Type B pancreatic cell (in vitro differentiated cells): ENCODE results near the gene SMG6. TPM values are rescaled to one million over a fixed set of nuclear protein-coding genes. Genes with fewer than 3 reads are reported as not detected.
A peak's percentile ranks its signal among the peaks of the same experiment; 100 is the strongest.

Experiments
- DNase-seq: peaks from one replicate; pipeline ENCODE4 v3.0.0; 2021; ENCODE audit warnings: mixed read lengths; ENCODE audit not compliant: unreplicated experiment; ENCODE audit errors: extremely low spot score
- H3K27ac Mint-ChIP-seq: 2 replicates; pipeline ENCODE4 v1.8.0; 2021; ENCODE audit warnings: mild to moderate bottlenecking, mixed read lengths
- H3K27me3 Mint-ChIP-seq: 2 replicates; pipeline ENCODE4 v1.8.0; 2021; ENCODE audit warnings: mixed read lengths
- H3K36me3 Mint-ChIP-seq: 2 replicates; pipeline ENCODE4 v1.8.0; 2021; ENCODE audit warnings: mixed read lengths
- H3K4me1 Mint-ChIP-seq: one replicate; pipeline ENCODE4 v1.8.0; 2021; ENCODE audit warnings: mixed read lengths; ENCODE audit not compliant: unreplicated experiment
- H3K4me3 Mint-ChIP-seq: 2 replicates; pipeline ENCODE4 v1.8.0; 2021; ENCODE audit warnings: mild to moderate bottlenecking, mixed read lengths
- H3K9me3 Mint-ChIP-seq: 2 replicates; pipeline ENCODE4 v1.8.0; 2021; ENCODE audit warnings: mixed read lengths
- CTCF ChIP-seq: fragments of 200-600 bp; sonication (generic); conservative IDR thresholded peaks from 2 replicates; pipeline ENCODE4 v1.5.0; 2021; ENCODE audit warnings: antibody characterized with exemption, mild to moderate bottlenecking
- total RNA-seq: library from RNA; stranded (reverse); gene quantifications from 2 replicates; pipeline ENCODE4 v1.2.1, GENCODE V29; 2021; ENCODE audit warnings: low replicate concordance

The SMG6 gene
- total RNA-seq, 1 donor from 2014 or later = 39.0 TPM

- no peak overlapping the region for H3K27ac Mint-ChIP-seq
- peak; percentile 75 for TF ChIP-seq CTCF
- no peaks in the 10 kb centered on the region for H3K9me3 Mint-ChIP-seq
- peak overlapping the region; percentile 78 for H3K4me3 Mint-ChIP-seq
- no peak for DNase-seq
- H3K27me3 Mint-ChIP-seq = peaks cover 24% of the 10 kb centered on the region
- H3K36me3 Mint-ChIP-seq = peaks cover 12% of the 10 kb centered on the region
- H3K4me1 Mint-ChIP-seq = peaks cover 20% of the 10 kb centered on the region
Observed at GRCh38 chr17:2058586-2059546, 244.7 kb downstream of the SMG6 start.

- Mint-ChIP-seq H3K4me1 (peaks cover 17% of the 10 kb centered on the region), H3K27me3 (peaks cover 29% of the 10 kb centered on the region), H3K36me3 (peaks cover 11% of the 10 kb centered on the region), H3K4me3 (no peak overlapping the region), H3K27ac (no peak overlapping the region), H3K9me3 (no peaks in the 10 kb centered on the region)
- no peak for TF ChIP-seq CTCF
- DNase-seq = no peak
Observed at GRCh38 chr17:2057760-2058585, 245.6 kb downstream of the SMG6 start.

- Mint-ChIP-seq H3K36me3 (peaks cover 11% of the 10 kb centered on the region), H3K4me3 (no peak overlapping the region), H3K9me3 (no peaks in the 10 kb centered on the region), H3K27me3 (peaks cover 31% of the 10 kb centered on the region), H3K27ac (no peak overlapping the region), H3K4me1 (peaks cover 12% of the 10 kb centered on the region)
- no peak for TF ChIP-seq CTCF
- no peak for DNase-seq
Observed at GRCh38 chr17:2057175-2057759, 246.3 kb downstream of the SMG6 start.

- Mint-ChIP-seq H3K36me3 (peaks cover 11% of the 10 kb centered on the region), H3K9me3 (no peaks in the 10 kb centered on the region), H3K27me3 (peaks cover 39% of the 10 kb centered on the region), H3K4me3 (peak overlapping the region; percentile 79), H3K4me1 (peaks cover 13% of the 10 kb centered on the region), H3K27ac (no peak overlapping the region)
- no peak for TF ChIP-seq CTCF
- DNase-seq = no peak
Observed at GRCh38 chr17:2056206-2057174, 247.1 kb downstream of the SMG6 start.
